ENCODE data around the gene TRPM6.
"Not testable (repeated sequence)": the region's sequence is repeated elsewhere in the genome, so short reads cannot be mapped to it uniquely, and the experiment has no call there.

Gene TRPM6

GRCh38 chr9:74858751-74859414 is 28.8 kb downstream of the TRPM6 start:
- no peak for DNase-seq

- DNase-seq: no peak
Measured at GRCh38 chr9:74856989-74857388, 30.7 kb downstream of the TRPM6 start.

- DNase-seq: no peak
Measured at GRCh38 chr9:74855072-74855471, 32.6 kb downstream of the TRPM6 start.

- not testable (repeated sequence) for DNase-seq
Measured at GRCh38 chr9:74853024-74853423, 34.7 kb downstream of the TRPM6 start.

DNA sequence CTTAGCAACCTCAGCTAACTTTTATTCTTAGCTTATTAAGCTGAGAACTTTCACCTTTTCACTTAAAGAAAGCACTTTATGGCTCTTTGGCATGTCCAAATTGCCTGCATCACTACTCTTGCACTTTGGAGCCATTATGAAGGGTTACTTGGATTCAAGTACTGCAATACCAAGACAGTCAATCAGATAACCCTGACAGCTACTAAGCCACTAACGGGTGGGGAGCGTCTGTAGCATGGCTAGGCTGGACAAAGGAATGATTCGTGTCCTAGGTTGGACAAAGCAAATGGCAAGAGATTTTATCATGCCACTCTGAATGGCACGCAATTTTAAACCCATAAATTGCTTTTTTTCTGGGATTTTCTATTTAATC is 39.6 kb downstream of the TRPM6 start:
- no peak for DNase-seq

- DNase-seq: no peak
Measured at GRCh38 chr9:74847478-74848152, 40.1 kb downstream of the TRPM6 start.

GRCh38 chr9:74846766-74847165 is 41.0 kb downstream of the TRPM6 start:
- DNase-seq: no peak

- no peak for DNase-seq
Measured at GRCh38 chr9:74838351-74838750, 49.4 kb downstream of the TRPM6 start.

- DNase-seq: peak; percentile 28
Measured at GRCh38 chr9:74824654-74825053, 63.1 kb downstream of the TRPM6 start.

GRCh38 chr9:74821636-74822035 is 66.1 kb downstream of the TRPM6 start:
- no peak for DNase-seq

DNA sequence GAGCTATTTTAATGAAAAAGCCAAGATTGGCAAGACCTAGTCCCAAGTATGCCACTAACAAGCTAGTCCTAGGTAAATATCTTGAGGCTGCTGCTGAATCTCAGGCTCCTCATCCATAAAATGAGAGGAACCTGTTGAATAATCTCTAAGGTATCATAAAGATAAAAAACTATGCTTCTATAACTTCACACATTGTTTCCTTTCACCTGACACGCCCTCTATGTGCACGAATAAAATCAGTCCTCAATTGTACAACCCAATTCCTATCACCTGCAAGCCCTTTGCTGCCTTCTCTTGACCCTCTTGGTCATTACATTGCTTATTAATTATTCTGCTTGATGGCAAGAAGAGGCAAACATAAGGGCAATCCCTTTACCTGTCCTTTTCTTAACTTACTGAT is 69.9 kb downstream of the TRPM6 start:
- no peak for DNase-seq

GRCh38 chr9:74817281-74817810 is 70.4 kb downstream of the TRPM6 start:
- DNase-seq: no peak

GRCh38 chr9:74810200-74810599 is 77.5 kb downstream of the TRPM6 start:
- DNase-seq: no peak

GRCh38 chr9:74804018-74804385 is 83.7 kb downstream of the TRPM6 start:
- no peak for DNase-seq

GRCh38 chr9:74803376-74804017 is 84.2 kb downstream of the TRPM6 start:
- no peak for DNase-seq

GRCh38 chr9:74800226-74800625 is 87.5 kb downstream of the TRPM6 start:
- no peak for DNase-seq

- DNase-seq: no peak
Measured at GRCh38 chr9:74795803-74796202, 91.9 kb downstream of the TRPM6 start.

GRCh38 chr9:74795081-74795480 is 92.6 kb downstream of the TRPM6 start:
- DNase-seq: no peak

GRCh38 chr9:74784506-74784905 is 103.2 kb downstream of the TRPM6 start:
- no peak for DNase-seq

- no peak for DNase-seq
Measured at GRCh38 chr9:74783408-74783807, 104.3 kb downstream of the TRPM6 start.

DNA sequence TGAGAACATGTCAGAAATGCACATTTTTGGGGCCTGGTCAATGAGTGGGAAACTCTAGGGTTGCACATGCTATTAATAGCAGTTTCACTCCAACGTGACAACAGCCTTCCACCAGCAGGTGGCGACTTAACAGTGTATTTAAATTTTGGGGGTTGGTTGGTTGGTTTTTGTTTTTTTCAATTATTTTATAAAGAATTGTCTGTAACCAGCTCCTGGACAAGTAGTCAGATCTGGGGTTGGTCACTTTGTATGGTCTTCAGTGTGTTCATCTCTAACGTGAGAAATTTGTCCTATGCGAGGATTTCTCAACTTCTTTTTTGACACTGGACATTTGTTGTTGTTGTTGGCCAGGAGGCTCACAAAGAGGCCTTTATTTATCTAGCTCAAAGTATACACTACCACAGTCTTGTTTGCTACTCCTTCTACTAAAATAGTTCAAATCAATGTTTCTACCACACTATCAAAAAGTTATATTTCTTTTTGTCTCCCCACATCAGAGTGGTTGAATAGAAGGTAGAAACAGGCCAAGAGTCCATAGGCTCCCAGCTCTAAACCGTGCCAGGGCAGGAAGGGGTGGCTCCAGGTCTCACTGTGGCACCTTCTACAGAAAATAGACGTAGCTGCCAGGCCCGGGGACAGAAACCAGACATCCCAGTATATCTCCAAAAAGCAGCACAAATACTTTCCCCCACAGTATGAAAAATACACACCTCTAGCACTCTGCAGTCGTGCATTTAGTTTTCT is 110.4 kb downstream of the TRPM6 start:
- peak; percentile 25 for DNase-seq

DNA sequence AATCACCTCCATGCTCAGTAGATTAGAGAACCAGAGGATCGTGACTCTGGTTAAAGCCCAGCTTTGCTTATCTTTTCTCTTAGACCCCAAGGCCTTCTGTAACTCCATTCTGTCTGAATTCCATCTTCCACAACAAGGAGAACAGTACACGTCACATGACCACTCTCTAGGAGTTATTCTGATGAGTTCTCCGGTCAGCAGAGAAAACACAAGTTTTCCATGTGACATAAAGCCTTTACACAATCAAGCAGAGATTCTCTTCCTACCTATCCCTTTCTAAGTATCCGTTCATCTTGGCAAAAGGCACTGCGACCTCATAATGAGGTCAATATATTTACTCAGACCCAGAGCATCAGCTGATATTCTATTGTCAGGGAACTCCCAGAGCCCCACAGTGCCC is 112.3 kb downstream of the TRPM6 start:
- no peak for DNase-seq

DNA sequence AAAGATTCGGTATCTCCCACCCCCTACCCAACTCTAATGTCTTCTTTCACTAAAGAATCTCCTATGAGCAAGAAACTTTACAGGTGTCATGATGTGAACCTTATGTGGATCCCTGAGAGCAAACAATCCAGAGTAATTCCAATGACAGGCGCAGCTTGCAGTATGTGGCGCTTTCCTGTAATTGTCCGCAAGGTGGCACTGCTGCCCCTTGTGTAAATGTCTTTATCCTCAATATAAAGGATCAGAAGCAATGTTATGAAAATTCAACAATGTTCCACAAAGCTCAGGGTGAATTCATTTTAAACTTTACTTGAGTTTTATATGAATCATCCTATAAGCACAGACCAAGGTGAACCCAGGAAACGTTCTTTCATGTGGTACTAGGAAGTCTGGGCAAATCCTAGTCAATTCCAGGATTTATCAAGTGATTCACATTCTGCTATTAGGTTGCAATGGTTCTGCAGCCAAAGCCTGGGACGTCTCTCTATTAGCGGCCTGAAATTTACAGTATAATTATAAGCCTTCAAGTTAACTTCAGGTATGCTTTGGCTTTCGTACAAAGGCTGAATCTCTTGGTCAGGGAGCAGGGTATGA is 113.7 kb downstream of the TRPM6 start:
- DNase-seq: peak; percentile 56
